ENCODE results near the gene ADIG. TPM values are rescaled to one million over a fixed set of nuclear protein-coding genes. Genes with fewer than 3 reads are reported as not detected.
A peak's percentile ranks its signal among the peaks of the same experiment; 100 is the strongest.
"Not testable (repeated sequence)": the region's sequence is repeated elsewhere in the genome, so short reads cannot be mapped to it uniquely, and the experiment has no call there.

Gene ADIG
- total RNA-seq, 1 donor from 2014 or later = 0.43 TPM

GRCh38 chr20:38566036-38566598, 14.9 kb upstream of the ADIG start:
- DNase-seq (ENCODE audit: missing footprints) = no peak
- no peak for ATAC-seq
- intact Hi-C loops (cut with DNase I) = no loop called here

DNA sequence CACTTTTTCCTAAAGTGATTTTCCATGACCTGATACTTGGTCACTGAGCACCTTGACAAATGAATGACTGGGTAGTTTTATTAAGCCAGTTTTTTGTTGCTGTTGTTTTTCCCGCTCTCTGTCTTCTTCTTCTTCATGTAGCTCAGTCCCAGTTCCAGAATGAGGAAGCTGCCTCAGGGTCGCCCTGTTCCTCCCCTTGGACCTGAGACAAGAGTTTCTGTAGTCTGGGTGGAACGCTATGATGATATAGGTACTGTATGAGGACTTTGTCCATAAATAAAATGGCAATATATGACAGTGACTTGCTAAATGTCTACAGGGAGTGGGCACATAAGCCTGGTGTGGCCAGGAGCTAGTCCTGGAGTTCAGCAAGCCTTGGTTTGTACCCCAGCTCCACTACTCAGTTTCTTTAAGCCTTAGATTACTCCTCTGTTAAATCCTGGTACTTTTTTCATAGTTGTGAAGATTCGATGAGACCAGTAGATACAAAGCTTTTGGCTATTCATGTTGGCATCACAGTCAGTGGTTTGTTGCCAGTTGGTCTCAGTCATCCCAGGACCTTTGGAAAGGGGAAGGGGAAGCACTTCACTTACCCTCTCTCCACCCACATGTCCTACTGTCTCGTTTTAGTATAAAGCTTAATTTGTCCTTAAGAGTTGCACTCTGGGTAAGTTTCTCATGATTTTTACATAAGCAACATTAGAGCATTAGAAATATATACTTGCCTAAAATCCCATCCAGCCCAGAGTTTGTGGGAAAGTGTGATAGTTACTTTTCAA, 11.1 kb upstream of the ADIG start:
- DNase-seq (ENCODE audit: missing footprints) = no peak
- no peak for ATAC-seq
- intact Hi-C loops (cut with DNase I) = no loop called here

- DNase-seq (ENCODE audit: missing footprints) (peak; percentile 64), ATAC-seq (peak; percentile 71)
- intact Hi-C loops (cut with DNase I) = no loop called here
Measured at GRCh38 chr20:38573413-38573812, 7.6 kb upstream of the ADIG start.

- DNase-seq (ENCODE audit: missing footprints) (no peak), ATAC-seq (peak; percentile 88)
- intact Hi-C loops (cut with DNase I) = no loop called here
Measured at GRCh38 chr20:38579219-38579910, 1.6 kb upstream of the ADIG start.

- DNase-seq (ENCODE audit: missing footprints) = no peak
- intact Hi-C loops (cut with DNase I) = no loop called here
- ATAC-seq = no peak
Measured at GRCh38 chr20:38579921-38580320, 1.1 kb upstream of the ADIG start.

DNA sequence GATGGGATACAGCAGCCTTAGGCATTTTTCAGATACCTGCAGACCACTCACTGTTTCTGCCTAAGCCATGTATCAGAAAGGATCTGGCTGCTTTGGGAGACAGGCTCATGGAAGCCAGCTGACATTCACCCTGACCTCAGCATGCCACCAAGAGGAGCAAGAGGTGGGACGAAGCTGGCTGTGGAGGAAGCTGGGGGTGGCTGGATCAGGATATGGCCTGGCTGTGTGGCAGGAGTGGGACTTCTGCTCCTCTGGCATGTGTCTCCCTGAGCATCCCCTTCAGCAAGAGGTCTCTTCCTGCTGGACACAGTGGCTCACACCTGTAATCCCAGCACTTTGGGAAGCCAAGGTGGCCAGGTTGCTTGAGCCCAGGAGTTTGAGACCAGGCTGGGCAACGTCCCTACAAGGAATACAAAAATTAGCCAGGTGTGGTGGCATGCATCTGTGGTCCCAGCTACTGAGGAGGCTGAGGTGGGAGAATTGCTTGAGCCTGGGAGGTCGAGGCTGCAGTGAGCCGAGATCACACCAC, 897 bp downstream of the ADIG start:
- intact Hi-C loops (cut with DNase I) = no loop called here
- no peak for ATAC-seq

GRCh38 chr20:38583306-38583705, 2.3 kb downstream of the ADIG start:
- no peak for ATAC-seq
- DNase-seq (ENCODE audit: missing footprints) = no peak
- intact Hi-C loops (cut with DNase I) = no loop called here

More for the DNA sequence above, 897 bp downstream of the ADIG start:
- no peak for DNase-seq (ENCODE audit: missing footprints)

GRCh38 chr20:38584099-38584763, 3.2 kb downstream of the ADIG start:
- no peak for DNase-seq (ENCODE audit: missing footprints)
- ATAC-seq = no peak
- intact Hi-C loops (cut with DNase I) = no loop called here

DNA sequence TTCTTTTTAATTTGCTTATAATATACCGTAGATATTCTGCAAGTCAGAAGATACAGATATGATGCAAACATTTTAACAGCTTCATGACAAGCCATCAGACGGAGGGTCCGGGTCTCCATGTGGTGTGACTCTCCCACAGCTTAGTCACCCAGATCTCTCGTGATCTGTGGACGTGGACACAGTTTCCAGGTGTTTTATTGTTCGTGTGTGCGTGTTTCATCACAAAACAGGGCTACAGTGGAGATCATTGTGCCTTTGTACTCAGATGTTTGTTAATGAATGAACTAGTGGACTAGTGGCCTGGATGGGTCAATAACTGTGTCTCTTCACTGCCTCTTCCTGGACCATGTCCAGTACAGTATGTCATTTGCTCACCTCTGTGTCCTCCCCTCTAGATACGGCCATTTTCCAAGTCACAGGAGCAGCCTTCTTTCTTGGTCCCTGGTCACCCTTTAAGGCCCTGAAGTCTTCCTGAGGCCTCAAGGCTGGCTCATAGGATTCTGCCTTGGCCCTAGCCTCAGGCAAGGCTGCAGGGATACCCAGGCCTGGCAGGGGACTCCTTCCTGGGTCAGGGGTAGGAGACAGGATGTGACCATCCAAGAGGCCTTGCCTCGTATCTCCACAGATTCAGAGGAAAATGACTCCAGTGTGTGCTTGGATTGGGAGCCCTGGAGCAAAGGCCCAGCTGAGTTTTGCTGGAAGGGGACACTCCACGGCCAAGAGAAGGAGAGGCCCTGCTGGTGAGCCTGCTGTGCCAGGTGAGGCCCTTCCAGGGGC, 4.6 kb downstream of the ADIG start:
- intact Hi-C loops (cut with DNase I) = no loop called here
- DNase-seq (ENCODE audit: missing footprints) (no peak), ATAC-seq (no peak)

DNA sequence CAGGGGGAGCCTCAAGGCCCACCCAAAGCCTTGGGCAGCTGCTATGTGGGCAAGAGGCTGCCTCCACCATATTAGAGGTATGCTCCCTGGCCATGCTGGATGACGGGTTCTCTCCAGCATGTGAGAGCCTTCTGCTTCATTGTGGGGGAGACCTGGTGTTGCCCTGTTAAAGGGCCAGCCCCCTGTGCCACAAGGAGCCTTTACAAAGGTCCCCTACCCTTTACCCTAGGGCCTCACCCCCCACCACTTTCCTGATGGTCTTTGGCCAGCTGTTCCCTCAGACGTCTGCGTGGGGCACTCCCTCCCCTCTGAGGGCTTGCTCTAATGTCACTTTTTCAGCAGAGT, 5.2 kb downstream of the ADIG start:
- ATAC-seq (no peak), DNase-seq (ENCODE audit: missing footprints) (no peak)
- intact Hi-C loops (cut with DNase I) = no loop called here

- DNase-seq (ENCODE audit: missing footprints) (no peak), ATAC-seq (no peak)
- intact Hi-C loops (cut with DNase I) = no loop called here
Measured at GRCh38 chr20:38588303-38588702, 7.3 kb downstream of the ADIG start.

DNA sequence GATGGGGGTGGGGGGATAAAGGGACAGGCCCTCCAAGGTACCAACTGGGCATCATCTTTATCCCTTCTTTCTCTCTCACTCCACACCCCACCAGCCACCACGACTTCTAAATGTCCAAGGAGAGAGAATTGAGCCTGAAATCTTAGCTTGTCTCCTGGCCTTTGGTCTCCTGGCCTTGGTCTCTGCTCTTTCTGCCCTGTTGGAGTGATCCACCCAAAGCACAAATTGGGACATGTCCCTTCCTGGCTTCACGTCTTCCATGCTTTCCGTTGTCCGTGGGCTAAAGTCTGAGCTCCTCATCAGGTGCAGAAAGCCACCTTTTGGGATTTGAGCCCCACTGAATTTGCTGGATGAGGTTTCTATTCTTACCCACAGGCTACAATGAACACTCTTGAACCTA, 8.4 kb downstream of the ADIG start:
- intact Hi-C loops (cut with DNase I) = no loop called here

GRCh38 chr20:38589967-38590675, 9.1 kb downstream of the ADIG start:
- intact Hi-C loops (cut with DNase I) = no loop called here
- ATAC-seq = no peak
- DNase-seq (ENCODE audit: missing footprints) = no peak

More for the DNA sequence above, 8.4 kb downstream of the ADIG start:
- DNase-seq (ENCODE audit: missing footprints) = no peak
- no peak for ATAC-seq

DNA sequence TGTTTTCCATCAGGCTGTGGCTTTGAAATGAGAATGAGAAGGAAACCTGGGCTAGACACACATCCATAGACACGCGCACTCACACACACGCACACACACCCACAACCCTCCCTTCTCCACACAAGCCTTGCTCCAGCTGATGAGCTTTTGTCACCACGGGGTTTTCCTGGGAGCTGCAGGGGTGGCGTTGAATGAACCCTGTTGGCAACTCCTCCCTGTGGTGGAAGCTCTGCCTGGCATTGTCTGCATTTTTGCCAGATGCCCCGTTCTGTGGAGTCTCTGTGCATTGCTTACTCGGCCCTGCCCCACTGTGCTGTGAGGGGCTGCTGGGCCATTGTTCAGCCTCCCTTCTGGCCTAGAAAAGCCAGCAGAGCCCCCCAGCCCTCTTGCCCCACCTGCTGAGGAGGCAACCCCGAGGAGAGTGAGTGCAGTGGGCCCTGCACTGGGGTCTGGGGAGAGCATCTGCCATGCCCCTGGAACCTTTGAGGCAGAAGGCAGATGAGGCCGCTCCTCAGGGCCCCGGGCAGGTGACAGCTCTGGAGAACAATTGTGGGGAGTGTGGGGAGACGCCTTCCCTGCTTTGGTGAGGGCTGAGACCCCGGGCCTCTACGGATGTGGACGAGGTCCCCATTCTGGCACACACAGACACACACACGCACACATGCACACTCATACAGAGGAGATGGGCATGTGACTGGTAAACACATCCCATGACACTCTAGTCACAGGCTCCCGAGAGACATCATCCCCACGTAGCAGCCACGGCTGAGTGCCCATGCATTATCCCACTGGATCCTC, 9.9 kb downstream of the ADIG start:
- DNase-seq (ENCODE audit: missing footprints) = no peak
- no peak for ATAC-seq
- intact Hi-C loops (cut with DNase I) = no loop called here

DNA sequence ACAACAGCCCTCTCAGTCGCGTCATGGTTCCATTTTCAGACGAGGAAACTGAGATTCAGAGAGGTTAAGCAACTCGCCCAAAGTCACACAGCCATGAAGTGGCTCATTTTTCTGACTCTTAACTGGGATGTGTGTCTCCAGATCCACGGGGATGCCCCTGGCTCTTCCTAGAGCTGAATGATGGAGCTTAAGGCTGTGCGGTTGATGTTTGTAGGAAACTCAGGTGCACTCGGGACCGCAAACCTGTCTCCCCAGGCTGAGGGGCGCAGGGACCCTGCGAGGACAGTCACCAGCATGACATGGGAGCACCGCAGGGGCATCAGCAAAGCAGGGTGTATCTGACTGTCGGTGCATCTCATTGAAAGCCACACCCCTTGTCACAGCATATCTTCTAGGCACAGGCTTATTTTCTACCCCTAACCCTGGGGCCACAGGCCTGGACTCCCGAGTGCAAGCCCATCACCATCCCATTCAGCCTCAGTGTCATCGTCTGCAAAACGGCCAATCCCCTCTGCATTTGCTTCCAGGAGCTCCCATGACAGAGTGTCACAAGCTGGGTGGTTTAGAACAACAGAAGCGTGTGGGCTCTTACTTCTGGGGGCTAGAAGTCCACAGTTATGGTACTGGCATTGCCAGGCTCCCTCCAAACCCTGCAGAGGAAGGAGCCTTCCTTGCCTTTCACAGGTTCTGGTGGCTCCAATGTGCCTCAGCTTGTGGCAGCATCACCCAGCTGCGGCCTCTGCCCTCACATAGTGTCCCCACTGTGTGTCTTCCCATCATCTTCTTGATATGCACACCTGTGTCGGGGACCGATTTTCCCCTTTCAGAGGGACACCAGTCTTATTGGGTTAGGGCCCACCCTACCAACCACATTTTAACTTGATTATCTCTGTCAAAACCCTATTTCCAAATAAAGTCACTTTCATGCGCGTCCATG, 10.7 kb downstream of the ADIG start:
- DNase-seq (ENCODE audit: missing footprints) = no peak
- ATAC-seq = no peak
- intact Hi-C loops (cut with DNase I) = no loop called here

- DNase-seq (ENCODE audit: missing footprints); ATAC-seq; intact Hi-C loops (cut with DNase I): not testable (repeated sequence)
Measured at GRCh38 chr20:38592411-38592790, 11.4 kb downstream of the ADIG start.
